Measurements from ENCODE around the gene PEX14. TPM values are rescaled to one million over a fixed set of nuclear protein-coding genes. Genes with fewer than 3 reads are reported as not detected.

The PEX14 gene
- total and polyA plus RNA-seq, 2 donors (not counting 3 experiments of a cell fraction or from before 2014, with no cell fraction given), result 19.5 to 26.5 TPM

GRCh38 chr1:10662824-10663677, 188.3 kb downstream of the PEX14 start:
- dilution Hi-C loops (cut with MboI; ENCODE audit: extremely low pct_ligation_motif_present, low sequenced_read_pairs) (no loop called here), intact Hi-C loops (cut with micrococcal nuclease) (no loop called here)
- FAIRE-seq, result no peak
- H4K20me1 ChIP-seq (replicated peaks; ENCODE audit: control insufficient read depth, extremely low read depth, insufficient read depth, low read length), result no peaks in the 10 kb centered on the region
- no peaks in the 10 kb centered on the region for H3K4me1 ChIP-seq (ENCODE audit: control insufficient read depth, extremely low read depth, insufficient read depth, low read length)
- H3K9ac ChIP-seq (replicated peaks; ENCODE audit: extremely low read depth, insufficient read depth, low read length), result no peak overlapping the region
- H3K27ac ChIP-seq (ENCODE audit: insufficient read depth, low read depth, low read length), result no peak overlapping the region
- CTCF ChIA-PET, result no interaction called here
- no peak overlapping the region for H3K4me3 ChIP-seq (replicated peaks in 1 of 3; ENCODE audit: insufficient read depth in 1 of 3, low read depth in 1 of 3, low read length in 3 of 3)
- no peaks in the 10 kb centered on the region for H3K9me3 ChIP-seq (replicated peaks; ENCODE audit: control insufficient read depth, insufficient read depth, low read length)
- no peaks in the 10 kb centered on the region for H3K27me3 ChIP-seq (ENCODE audit: control insufficient read depth in 2 of 2, insufficient read depth in 2 of 2, low read length in 2 of 2)
- no peak overlapping the region for H2AFZ ChIP-seq (ENCODE audit: low read depth, low read length)
- no peaks in the 10 kb centered on the region for H3K79me2 ChIP-seq (ENCODE audit: control insufficient read depth, insufficient read depth, low read length)
- no peaks in the 10 kb centered on the region for H3K9me1 ChIP-seq (replicated peaks; ENCODE audit: control insufficient read depth, extremely low read depth, insufficient read depth, low read length)
- TF ChIP-seq FOS (IDR thresholded peaks at IDR 0.05; ENCODE audit: borderline replicate concordance, insufficient read depth, low read length), result no peak
- no peak for TF ChIP-seq CTCF (IDR thresholded peaks at IDR 0.05; ENCODE audit: extremely low read depth in 1 of 2, insufficient read depth in 1 of 2, low read depth in 1 of 2, low read length in 2 of 2)
- TF ChIP-seq JUN (IDR thresholded peaks at IDR 0.05; ENCODE audit: borderline replicate concordance, insufficient read depth, insufficient read length, low read depth), result no peak
- TF ChIP-seq POLR2A (IDR thresholded peaks at IDR 0.05; ENCODE audit: low read depth, low read length), result no peak
- no peak for TF ChIP-seq GATA2 (IDR thresholded peaks at IDR 0.05; ENCODE audit: insufficient read depth, insufficient read length, low read depth, low read length)
- TF ChIP-seq POLR2AphosphoS5 (IDR thresholded peaks at IDR 0.05; ENCODE audit: insufficient read depth, low read depth, low read length), result no peak
- no peak for TF ChIP-seq EZH2 (IDR thresholded peaks at IDR 0.05; ENCODE audit: borderline replicate concordance, low read depth, low read length, severe bottlenecking)
- TF ChIP-seq MAX (IDR thresholded peaks at IDR 0.05; ENCODE audit: insufficient read depth, insufficient read length), result no peak
- TF ChIP-seq MYC (IDR thresholded peaks at IDR 0.05; ENCODE audit: low read depth, low read length), result no peak
- no peaks in the 10 kb centered on the region for H3K36me3 ChIP-seq (ENCODE audit: control insufficient read depth in 2 of 2, extremely low read depth in 1 of 2, insufficient read depth in 2 of 2, low read length in 2 of 2)
- no peak overlapping the region for H3K4me2 ChIP-seq (ENCODE audit: insufficient read depth, low read length)
- BruUV-seq (replicated peaks), result no TSS peak
- no peak for DNase-seq (ENCODE audit: low read depth, low spot score)
- POLR2A ChIA-PET, result no interaction called here

Data from endothelial cell of umbilical vein (primary cell).